HG03432 (cell line): ENCODE measurements around the gene KANK4.
A peak's percentile ranks its signal among the peaks of the same experiment; 100 is the strongest.
"Not testable (repeated sequence)": the region's sequence is repeated elsewhere in the genome, so short reads cannot be mapped to it uniquely, and the experiment has no call there.

Source experiments
- ATAC-seq: cut with Tn5 transposase; IDR thresholded peaks from one replicate; pipeline ENCODE4 v1.9.1; 2021; ENCODE audit warnings: mild to moderate bottlenecking, moderate library complexity; ENCODE audit not compliant: unreplicated experiment

KANK4 gene

DNA sequence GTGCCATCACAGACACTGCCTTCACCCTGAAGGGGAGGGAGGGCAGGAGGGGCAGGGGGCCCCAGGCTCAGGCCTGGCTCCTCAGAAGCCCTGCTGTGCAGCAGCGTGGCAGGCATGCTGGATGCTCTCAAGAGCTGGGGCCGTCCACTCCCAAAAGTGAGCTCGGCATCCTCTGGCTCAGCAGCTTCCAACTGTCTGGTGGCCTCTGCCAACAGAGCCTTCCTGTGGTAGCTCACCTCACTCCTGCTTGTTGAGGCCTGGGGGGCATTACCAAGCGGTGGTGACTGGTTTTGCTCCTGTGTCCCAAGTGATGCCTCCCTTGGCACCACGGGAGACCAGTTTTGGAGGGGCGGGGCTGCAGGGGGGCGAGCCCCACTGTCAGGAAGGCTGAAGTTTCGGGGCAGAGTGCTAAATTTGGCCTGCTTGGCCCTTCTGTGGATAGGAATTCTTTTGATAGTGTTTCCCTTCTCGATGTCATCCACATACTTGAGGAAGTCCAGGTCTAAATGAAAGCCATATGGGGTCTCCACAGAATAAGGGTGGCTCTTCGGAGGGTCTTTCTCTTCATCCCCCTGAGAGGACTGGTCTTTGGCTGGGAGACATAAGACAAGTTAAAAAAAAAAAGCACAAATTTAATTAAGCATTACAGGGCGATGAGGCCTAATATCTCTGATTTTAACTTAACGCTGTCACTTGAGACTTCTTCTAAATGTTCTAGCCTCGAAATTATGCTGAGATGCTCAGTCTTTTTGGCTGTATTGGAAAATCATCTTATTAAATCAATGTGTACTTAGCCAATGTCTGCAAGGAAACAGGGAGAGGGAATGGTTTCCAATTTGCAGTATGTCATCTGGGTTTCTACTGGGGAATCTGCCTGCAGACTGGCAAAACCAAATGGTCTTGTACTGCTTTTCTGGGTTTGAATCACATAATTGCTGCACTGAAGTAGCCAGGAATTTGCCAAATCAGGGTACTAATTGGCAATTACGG lies 44.4 kb downstream of the KANK4 start:
- ATAC-seq, result no peak

GRCh38 chr1:62273953-62274352 lies 45.3 kb downstream of the KANK4 start:
- ATAC-seq, result no peak

GRCh38 chr1:62271948-62272728 lies 47.1 kb downstream of the KANK4 start:
- ATAC-seq, result peak; percentile 91

GRCh38 chr1:62271134-62271533 lies 48.1 kb downstream of the KANK4 start:
- ATAC-seq, result no peak

DNA sequence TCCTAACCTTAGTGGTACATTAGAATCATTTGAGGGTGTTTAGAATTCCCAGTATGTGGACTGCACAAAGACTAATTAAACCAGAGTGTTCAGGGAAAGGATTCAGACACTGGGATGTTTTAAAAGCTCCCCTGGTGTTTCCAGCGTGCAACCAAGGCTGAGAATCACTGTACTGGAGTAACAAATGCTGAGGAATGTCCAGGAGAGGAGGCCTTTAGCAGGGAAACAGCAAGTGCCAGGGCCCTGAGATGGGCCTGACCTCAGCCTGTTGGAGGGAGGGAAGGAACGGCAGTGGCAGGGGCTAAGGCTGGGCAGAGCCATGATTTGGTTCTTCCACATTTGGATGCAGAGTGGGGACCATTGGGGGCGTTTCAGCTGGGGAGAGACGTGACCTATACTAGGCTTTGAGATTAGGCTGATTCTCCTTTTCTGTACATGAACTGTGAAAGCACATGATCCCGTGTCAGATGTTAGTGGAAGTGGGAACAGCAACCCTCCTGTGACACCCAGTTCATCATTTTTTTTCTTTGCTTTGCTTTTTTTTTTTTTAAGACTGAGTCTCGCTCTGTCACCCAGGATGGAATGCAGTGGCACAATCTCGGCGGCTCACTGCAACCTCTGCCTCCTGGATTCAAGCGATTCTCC lies 49.3 kb downstream of the KANK4 start:
- ATAC-seq, result no peak

DNA sequence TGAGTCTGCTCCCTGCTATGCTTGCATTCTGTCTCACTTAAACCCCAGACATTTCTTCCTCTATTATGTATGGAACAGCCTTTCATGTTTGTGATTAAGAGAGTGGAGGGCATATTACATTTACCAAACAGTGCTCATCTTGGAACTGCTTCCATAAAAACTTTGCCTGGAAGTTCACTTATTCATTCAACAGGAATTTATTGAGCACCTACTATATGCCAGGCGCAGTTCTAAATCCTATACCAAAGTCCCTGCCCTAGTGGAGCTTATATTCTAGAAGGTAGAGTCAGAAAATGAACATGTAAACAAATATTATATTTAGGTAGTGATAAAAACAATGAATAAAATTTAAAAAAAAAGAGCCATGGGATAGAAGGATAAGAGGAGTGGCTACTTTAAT lies 49.8 kb downstream of the KANK4 start:
- ATAC-seq, result no peak

- no peak for ATAC-seq
These were observed 50.9 kb downstream of the KANK4 start for GRCh38 chr1:62268315-62268714.

GRCh38 chr1:62265956-62266935 lies 53.0 kb downstream of the KANK4 start:
- no peak for ATAC-seq

- no peak for ATAC-seq
These were observed 55.4 kb downstream of the KANK4 start for GRCh38 chr1:62263814-62264353.

DNA sequence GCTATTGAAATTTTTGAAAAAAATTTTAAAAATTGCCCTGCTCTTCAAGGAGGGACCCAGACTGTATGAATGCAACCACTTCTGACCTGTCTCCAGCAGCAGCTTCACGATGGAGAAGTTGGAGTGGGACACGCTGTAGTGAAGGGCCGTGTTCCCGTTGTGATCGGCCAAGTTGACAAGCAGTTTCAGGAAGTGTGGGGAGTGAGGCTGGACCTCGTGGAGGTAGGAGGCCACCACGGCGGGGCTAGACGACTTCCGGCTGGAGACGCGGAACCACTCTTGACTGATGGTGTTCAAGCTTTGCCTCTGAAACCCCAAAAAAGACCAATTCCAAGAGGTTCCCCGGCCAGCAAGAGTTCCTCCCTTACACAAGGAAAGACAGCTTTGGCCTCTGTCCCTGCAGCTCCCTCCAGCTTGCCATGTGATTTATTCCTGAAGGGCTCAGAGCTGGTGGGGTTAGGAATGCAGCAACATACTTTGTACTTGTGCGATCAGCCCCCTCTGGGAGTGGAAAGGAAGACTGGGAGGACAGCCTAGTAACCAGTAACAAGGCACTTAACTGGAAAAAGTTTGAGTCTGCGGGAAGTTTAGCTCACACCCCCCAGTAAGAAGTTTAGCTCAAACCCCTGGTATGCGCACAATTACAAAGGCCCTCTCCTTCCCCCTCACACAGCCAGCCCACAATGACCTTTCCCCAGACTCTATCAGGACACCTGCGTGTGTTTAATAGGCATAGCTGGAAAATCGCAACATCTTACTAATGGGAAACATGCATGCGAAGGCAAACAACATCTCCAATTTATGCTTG lies 56.0 kb downstream of the KANK4 start:
- ATAC-seq, result no peak

GRCh38 chr1:62260688-62261087 lies 58.5 kb downstream of the KANK4 start:
- no peak for ATAC-seq

DNA sequence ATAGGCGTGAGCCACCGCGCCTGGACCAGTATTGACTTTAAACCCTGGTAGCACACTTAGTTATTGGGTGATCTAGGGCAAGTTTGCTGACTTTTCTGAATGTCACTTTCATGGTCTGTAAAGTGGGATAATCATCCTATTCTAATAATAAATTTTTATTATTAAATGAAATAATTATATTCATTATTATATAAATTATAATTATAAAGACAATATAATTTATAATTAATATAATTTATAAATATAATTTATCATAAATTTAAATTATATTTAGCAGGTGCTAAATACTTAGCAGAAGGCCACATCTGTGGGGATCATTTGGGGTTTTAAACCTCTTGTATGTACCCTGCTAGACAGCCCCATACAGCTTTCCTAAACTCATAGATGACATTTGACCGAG lies 59.7 kb downstream of the KANK4 start:
- ATAC-seq, result no peak

DNA sequence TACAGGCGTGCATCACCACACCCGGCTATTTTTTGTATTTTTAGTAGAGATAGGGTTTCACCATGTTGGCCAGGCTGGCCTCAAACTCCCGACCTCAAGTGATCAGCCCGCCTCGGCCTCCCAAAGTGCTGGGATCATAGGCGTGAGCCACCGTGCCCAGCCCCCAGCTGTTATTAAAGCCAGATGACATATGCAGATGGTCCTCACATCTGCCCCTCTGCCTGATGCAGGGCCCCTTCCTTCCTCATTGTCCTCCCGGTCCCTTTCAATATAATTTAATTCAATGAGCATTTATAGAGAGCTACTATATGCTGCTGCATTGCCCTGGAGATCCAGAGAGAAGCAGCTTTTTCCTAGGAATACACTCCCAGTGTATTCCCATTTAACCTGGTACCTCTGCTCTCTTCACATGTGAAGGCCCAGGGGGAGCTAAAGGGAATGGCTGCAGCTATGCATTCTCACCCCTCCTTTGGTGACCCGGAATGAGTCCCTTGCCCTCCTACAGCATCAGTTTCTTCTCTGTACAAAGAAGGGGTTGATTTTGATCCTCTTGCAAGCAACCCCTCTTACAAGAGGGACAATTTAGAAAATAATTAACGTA lies 69.0 kb downstream of the KANK4 start:
- no peak for ATAC-seq

- no peak for ATAC-seq
These were observed 71.7 kb downstream of the KANK4 start for GRCh38 chr1:62247391-62248168.

GRCh38 chr1:62245201-62245600 lies 74.0 kb downstream of the KANK4 start:
- ATAC-seq, result no peak

- ATAC-seq, result not testable (repeated sequence)
These were observed 74.9 kb downstream of the KANK4 start for GRCh38 chr1:62244380-62244779.

DNA sequence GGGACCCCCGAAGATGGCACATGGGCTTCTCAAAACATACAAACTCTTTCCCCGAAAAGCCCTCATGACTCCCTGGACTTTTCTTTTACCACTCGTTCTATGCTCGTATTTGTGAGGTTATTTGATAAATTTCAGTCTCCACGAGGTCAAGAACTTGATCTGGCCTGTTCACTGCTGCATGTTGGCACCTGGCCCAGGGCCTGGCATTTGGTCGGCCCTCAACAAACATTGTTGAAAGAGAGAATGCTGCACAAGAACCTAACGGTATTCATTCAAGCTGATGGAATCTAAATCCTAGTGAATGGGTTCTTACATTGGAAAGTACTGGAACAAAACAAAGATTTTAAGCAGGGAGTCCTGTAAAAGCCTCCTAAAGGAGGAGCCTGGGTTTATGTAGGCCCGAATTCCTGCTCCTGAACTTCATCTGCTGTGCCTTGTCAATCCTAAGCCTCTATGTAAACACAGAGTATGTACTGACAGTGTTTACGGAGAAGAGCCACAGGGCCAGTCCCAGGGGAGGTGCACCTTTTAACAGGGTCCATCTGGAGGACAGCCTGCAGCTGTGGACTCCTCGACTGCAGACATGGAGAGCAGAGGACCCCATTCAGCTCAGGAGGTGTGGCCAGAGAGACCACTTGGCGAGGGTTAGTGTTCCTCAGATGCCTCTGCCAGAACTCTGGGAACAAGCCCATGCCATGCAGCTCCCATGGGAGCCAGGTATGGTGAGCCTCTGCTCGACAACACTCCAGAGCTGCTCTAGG lies 77.7 kb downstream of the KANK4 start:
- ATAC-seq, result no peak
